Measurements from ENCODE around the gene SH3BGRL3. TPM values are rescaled to one million over a fixed set of nuclear protein-coding genes. Genes with fewer than 3 reads are reported as not detected.

Gene SH3BGRL3
- total RNA-seq, 1 experiment from 2014 or later: 143 TPM

Other genes starting within 250 kb of the SH3BGRL3 start
- not detected in 2 replicates for gene SLC30A2, start 234.0 kb upstream of the SH3BGRL3 start, total RNA-seq (2014; rRNA removed; shearing (Covaris generic); ENCODE audit: low replicate concordance)
- not detected in 2 replicates for gene TRIM63, start 212.5 kb upstream of the SH3BGRL3 start, total RNA-seq (2014; rRNA removed; shearing (Covaris generic); ENCODE audit: low replicate concordance)
- 7.0 and 11.0 TPM in 2 replicates for gene PDIK1L, start 168.3 kb upstream of the SH3BGRL3 start, total RNA-seq (2014; rRNA removed; shearing (Covaris generic); ENCODE audit: low replicate concordance)
- gene FAM110D, start 121.0 kb upstream of the SH3BGRL3 start, total RNA-seq (2014; rRNA removed; shearing (Covaris generic); ENCODE audit: low replicate concordance): not detected in 2 replicates
- not detected in 2 replicates for gene C1orf232, start 111.1 kb upstream of the SH3BGRL3 start, total RNA-seq (2014; rRNA removed; shearing (Covaris generic); ENCODE audit: low replicate concordance)
- 58.5 and 133 TPM in 2 replicates for gene ZNF593, start 110.2 kb upstream of the SH3BGRL3 start, total RNA-seq (2014; rRNA removed; shearing (Covaris generic); ENCODE audit: low replicate concordance)
- gene ZNF593OS, start 108.3 kb upstream of the SH3BGRL3 start, total RNA-seq (2014; rRNA removed; shearing (Covaris generic); ENCODE audit: low replicate concordance): 0.18 TPM in 1 of 2 replicates, not detected in the other
- gene CNKSR1, start 102.6 kb upstream of the SH3BGRL3 start, total RNA-seq (2014; rRNA removed; shearing (Covaris generic); ENCODE audit: low replicate concordance): 0.29 and 1.5 TPM in 2 replicates
- not detected in 2 replicates for gene CATSPER4, start 89.5 kb upstream of the SH3BGRL3 start, total RNA-seq (2014; rRNA removed; shearing (Covaris generic); ENCODE audit: low replicate concordance)
- 23.8 and 31.5 TPM in 2 replicates for gene CEP85, start 45.9 kb upstream of the SH3BGRL3 start, total RNA-seq (2014; rRNA removed; shearing (Covaris generic); ENCODE audit: low replicate concordance)
- gene UBXN11, start 26.6 kb downstream of the SH3BGRL3 start, total RNA-seq (2014; rRNA removed; shearing (Covaris generic); ENCODE audit: low replicate concordance): 20.7 and 56.0 TPM in 2 replicates
- 614 and 735 TPM in 2 replicates for gene CD52, start 37.9 kb downstream of the SH3BGRL3 start, total RNA-seq (2014; rRNA removed; shearing (Covaris generic); ENCODE audit: low replicate concordance)
- 1.3 TPM in 1 of 2 replicates, not detected in the other for gene CRYBG2, start 74.0 kb downstream of the SH3BGRL3 start, total RNA-seq (2014; rRNA removed; shearing (Covaris generic); ENCODE audit: low replicate concordance)
- gene ZNF683, start 92.7 kb downstream of the SH3BGRL3 start, total RNA-seq (2014; rRNA removed; shearing (Covaris generic); ENCODE audit: low replicate concordance): not detected in 2 replicates
- gene LIN28A, start 130.7 kb downstream of the SH3BGRL3 start, total RNA-seq (2014; rRNA removed; shearing (Covaris generic); ENCODE audit: low replicate concordance): 0.04 TPM in 1 of 2 replicates, not detected in the other
- 17.0 and 31.1 TPM in 2 replicates for gene DHDDS, start 152.2 kb downstream of the SH3BGRL3 start, total RNA-seq (2014; rRNA removed; shearing (Covaris generic); ENCODE audit: low replicate concordance)
- 407 and 515 TPM in 2 replicates for gene HMGN2, start 192.4 kb downstream of the SH3BGRL3 start, total RNA-seq (2014; rRNA removed; shearing (Covaris generic); ENCODE audit: low replicate concordance)
- 85.3 and 106 TPM in 2 replicates for gene RPS6KA1, start 249.7 kb downstream of the SH3BGRL3 start, total RNA-seq (2014; rRNA removed; shearing (Covaris generic); ENCODE audit: low replicate concordance)